ENCODE data around the gene SEMA4D.

SEMA4D gene

GRCh38 chr9:89404074-89404473 is 93.8 kb downstream of the SEMA4D start:
- no peak for DNase-seq

- no peak for DNase-seq
Observed at GRCh38 chr9:89402695-89403427, 95.1 kb downstream of the SEMA4D start.

GRCh38 chr9:89400403-89401116 is 97.4 kb downstream of the SEMA4D start:
- DNase-seq, result no peak

- no peak for DNase-seq
Observed at GRCh38 chr9:89398621-89399020, 99.3 kb downstream of the SEMA4D start.

- DNase-seq, result no peak
Observed at GRCh38 chr9:89397471-89397870, 100.4 kb downstream of the SEMA4D start.

- DNase-seq, result no peak
Observed at GRCh38 chr9:89395931-89396710, 101.8 kb downstream of the SEMA4D start.

- DNase-seq, result no peak
Observed at GRCh38 chr9:89394412-89394811, 103.5 kb downstream of the SEMA4D start.

GRCh38 chr9:89391585-89391984 is 106.3 kb downstream of the SEMA4D start:
- no peak for DNase-seq

- no peak for DNase-seq
Observed at GRCh38 chr9:89390578-89391116, 107.3 kb downstream of the SEMA4D start.

- no peak for DNase-seq
Observed at GRCh38 chr9:89390068-89390555, 107.8 kb downstream of the SEMA4D start.

- no peak for DNase-seq
Observed at GRCh38 chr9:89388868-89389177, 109.1 kb downstream of the SEMA4D start.

- no peak for DNase-seq
Observed at GRCh38 chr9:89388084-89388867, 109.6 kb downstream of the SEMA4D start.

GRCh38 chr9:89387197-89387849 is 110.6 kb downstream of the SEMA4D start:
- DNase-seq, result no peak

- DNase-seq, result no peak
Observed at GRCh38 chr9:89386797-89387196, 111.1 kb downstream of the SEMA4D start.

- DNase-seq, result no peak
Observed at GRCh38 chr9:89386206-89386605, 111.7 kb downstream of the SEMA4D start.

GRCh38 chr9:89384783-89385182 is 113.1 kb downstream of the SEMA4D start:
- DNase-seq, result no peak

GRCh38 chr9:89383721-89384300 is 114.1 kb downstream of the SEMA4D start:
- DNase-seq, result no peak

- DNase-seq, result no peak
Observed at GRCh38 chr9:89383030-89383720, 114.7 kb downstream of the SEMA4D start.

- no peak for DNase-seq
Observed at GRCh38 chr9:89382026-89382986, 115.6 kb downstream of the SEMA4D start.

GRCh38 chr9:89381308-89381609 is 116.7 kb downstream of the SEMA4D start:
- no peak for DNase-seq

All from NCI-H1436 (cell line).